BJ (cell line): Measurements from ENCODE around the gene PRKCZ. TPM values are rescaled to one million over a fixed set of nuclear protein-coding genes. Genes with fewer than 3 reads are reported as not detected.

Experiments
- CTCF ChIA-PET: fragments of 350-600 bp; formaldehyde crosslinking; extraction: SDS; loops from one replicate; lab custom pipeline; 2021; ENCODE audit warnings: antibody characterized with exemption, inconsistent platforms; lab: Yijun Ruan, JAX
- POLR2A ChIA-PET: fragments of 300-600 bp; sonication (Branson Sonifier 250); formaldehyde crosslinking; extraction: SDS; loops from one replicate; lab custom pipeline; 2021; ENCODE audit warnings: antibody characterized with exemption; lab: Charles Lee
- DNase-seq: peaks from one replicate; pipeline ENCODE4 v3.0.0-alpha.2; 2011; ENCODE audit warnings: low read depth
- H3K27me3 ChIP-seq: 2 replicates; pipeline ENCODE4 v1.6.0; 2011; ENCODE audit warnings: low read length; ENCODE audit not compliant: control insufficient read depth, insufficient read depth
- H3K36me3 ChIP-seq: 2 replicates; pipeline ENCODE4 v1.5.1; 2011; ENCODE audit warnings: low read length; ENCODE audit not compliant: control insufficient read depth, insufficient read depth
- H3K4me3 ChIP-seq: 2 replicates; pipeline ENCODE4 v1.5.1; 2011; ENCODE audit warnings: low read depth, mild to moderate bottlenecking, control low read depth, low read length
- polyA plus RNA-seq: library from polyadenylated mRNA; depleted of rRNA; stranded (reverse); fragments of >200 nt; gene quantifications from 2 replicates; pipeline ENCODE4 v1.2.3, GENCODE V29; 2011
- TF ChIP-seq, protein P1 (sequence below): IDR thresholded peaks from 2 replicates; pipeline ENCODE4 v1.5.1; 2011; ENCODE audit warnings: low read depth, mild to moderate bottlenecking, control low read depth, inconsistent platforms, low read length, moderate library complexity; ENCODE audit not compliant: insufficient read depth

The PRKCZ gene
- polyA plus RNA-seq, 1 experiment: 2.3 TPM

DNA sequence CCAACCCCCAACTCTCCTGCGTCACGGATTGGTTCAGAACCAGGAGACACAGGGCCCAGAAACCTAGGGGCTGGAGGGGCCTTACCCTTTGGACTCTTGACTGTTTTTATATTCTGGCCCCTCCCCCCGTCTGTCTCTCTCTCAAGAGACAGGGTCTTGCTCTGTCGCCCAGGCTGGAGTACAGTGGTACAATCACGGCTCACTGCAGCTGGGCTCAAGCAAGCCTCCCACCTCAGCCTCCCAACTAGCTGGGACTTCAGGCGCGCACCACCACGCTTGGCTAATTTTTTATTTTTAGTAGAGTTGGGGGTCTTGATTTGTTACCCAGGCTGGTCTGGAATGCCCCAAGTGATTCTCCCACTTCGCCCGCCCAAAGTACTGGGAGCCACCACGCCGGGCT lies 52.5 kb downstream of the PRKCZ start:
- Histone ChIP-seq H3K27me3 (no peaks in the 10 kb centered on the region), H3K4me3 (no peak overlapping the region), H3K36me3 (no peaks in the 10 kb centered on the region)
- CTCF ChIA-PET: interaction anchor here (1.4 kb wide), 1 partner anchor 12 kb away, joined by 4 read pairs; no protein-coding TSS in a partner anchor
- TF ChIP-seq, protein P1, sequence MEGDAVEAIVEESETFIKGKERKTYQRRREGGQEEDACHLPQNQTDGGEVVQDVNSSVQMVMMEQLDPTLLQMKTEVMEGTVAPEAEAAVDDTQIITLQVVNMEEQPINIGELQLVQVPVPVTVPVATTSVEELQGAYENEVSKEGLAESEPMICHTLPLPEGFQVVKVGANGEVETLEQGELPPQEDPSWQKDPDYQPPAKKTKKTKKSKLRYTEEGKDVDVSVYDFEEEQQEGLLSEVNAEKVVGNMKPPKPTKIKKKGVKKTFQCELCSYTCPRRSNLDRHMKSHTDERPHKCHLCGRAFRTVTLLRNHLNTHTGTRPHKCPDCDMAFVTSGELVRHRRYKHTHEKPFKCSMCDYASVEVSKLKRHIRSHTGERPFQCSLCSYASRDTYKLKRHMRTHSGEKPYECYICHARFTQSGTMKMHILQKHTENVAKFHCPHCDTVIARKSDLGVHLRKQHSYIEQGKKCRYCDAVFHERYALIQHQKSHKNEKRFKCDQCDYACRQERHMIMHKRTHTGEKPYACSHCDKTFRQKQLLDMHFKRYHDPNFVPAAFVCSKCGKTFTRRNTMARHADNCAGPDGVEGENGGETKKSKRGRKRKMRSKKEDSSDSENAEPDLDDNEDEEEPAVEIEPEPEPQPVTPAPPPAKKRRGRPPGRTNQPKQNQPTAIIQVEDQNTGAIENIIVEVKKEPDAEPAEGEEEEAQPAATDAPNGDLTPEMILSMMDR: no peak
- DNase-seq: no peak
- POLR2A ChIA-PET: no interaction called here

DNA sequence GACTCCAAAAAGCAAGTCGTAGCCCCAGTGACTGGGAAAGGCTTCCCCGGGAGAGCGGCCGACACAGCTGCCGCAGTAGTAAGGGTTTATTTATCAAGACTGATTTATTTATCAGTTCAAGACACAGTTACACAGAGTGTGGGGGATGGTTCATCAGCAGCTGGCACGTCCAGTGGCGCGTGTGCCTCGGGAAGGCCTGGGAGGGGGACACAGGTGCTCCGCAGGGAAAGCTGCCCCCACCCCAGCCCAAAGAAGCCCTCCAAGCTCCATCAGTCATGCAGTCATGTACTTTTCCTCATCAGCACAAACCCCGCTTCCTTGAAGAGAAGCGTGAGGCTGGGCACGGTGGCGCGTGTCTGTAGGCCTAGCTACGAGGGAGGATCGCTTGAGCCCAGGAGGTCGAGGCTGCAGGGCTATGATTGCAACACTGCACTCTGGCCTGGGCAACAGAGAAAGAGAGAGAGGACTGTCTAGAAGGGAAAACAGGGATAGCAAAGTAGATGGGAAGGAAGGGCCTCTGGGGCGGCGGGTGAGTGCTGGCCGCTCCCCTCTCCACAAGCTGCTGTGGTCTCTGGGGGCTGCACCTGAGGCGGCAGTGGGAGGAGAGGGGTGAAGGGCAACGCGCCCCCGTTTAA lies 53.2 kb downstream of the PRKCZ start:
- no peaks in the 10 kb centered on the region for H3K36me3 ChIP-seq
- TF ChIP-seq, protein P1: no peak
- no peaks in the 10 kb centered on the region for H3K27me3 ChIP-seq
- ChIA-PET POLR2A (no interaction called here), CTCF (interaction anchor here (1.4 kb wide), 1 partner anchor 13 kb away, joined by 4 read pairs; no protein-coding TSS in a partner anchor)
- H3K4me3 ChIP-seq: no peak overlapping the region
- DNase-seq: no peak

DNA sequence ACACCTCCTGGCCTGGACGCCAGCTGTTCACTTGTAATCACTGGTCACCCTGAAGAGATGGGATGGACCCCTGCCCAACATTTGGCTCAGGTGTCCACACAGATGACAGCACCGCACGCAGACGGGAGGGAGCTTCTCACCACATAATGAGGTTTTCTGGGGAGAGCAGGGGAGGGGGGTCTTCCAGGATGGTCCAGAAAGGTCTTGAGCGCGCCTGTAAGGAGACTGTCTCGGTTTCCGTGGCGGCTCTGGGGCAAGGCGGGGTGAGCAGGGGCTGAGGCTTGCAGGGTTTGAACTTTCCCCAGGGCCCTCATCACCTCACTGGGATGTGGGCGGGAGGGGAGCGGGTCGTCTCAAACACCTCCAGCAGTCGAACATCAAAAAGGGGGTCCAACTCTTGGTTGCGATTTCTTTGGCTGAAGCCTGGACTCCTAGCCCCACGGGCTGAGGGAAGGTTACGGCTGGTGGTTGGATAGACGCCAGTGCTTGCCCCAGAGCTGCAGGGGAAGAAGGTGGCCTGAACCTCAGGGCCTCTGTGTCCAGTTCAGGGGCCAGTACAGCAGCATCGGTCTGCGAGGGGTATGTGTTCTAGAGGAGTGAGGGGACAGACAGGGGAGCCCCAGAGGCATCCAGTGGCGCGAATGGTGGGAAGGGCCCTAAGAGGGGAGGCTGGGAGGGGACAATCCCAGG lies 53.8 kb downstream of the PRKCZ start:
- Histone ChIP-seq H3K4me3 (no peak overlapping the region), H3K27me3 (no peaks in the 10 kb centered on the region), H3K36me3 (no peaks in the 10 kb centered on the region)
- no peak for DNase-seq
- TF ChIP-seq, protein P1: no peak
- ChIA-PET POLR2A (no interaction called here), CTCF (interaction anchor here (1.4 kb wide), 1 partner anchor 14 kb away, joined by 4 read pairs; no protein-coding TSS in a partner anchor)

DNA sequence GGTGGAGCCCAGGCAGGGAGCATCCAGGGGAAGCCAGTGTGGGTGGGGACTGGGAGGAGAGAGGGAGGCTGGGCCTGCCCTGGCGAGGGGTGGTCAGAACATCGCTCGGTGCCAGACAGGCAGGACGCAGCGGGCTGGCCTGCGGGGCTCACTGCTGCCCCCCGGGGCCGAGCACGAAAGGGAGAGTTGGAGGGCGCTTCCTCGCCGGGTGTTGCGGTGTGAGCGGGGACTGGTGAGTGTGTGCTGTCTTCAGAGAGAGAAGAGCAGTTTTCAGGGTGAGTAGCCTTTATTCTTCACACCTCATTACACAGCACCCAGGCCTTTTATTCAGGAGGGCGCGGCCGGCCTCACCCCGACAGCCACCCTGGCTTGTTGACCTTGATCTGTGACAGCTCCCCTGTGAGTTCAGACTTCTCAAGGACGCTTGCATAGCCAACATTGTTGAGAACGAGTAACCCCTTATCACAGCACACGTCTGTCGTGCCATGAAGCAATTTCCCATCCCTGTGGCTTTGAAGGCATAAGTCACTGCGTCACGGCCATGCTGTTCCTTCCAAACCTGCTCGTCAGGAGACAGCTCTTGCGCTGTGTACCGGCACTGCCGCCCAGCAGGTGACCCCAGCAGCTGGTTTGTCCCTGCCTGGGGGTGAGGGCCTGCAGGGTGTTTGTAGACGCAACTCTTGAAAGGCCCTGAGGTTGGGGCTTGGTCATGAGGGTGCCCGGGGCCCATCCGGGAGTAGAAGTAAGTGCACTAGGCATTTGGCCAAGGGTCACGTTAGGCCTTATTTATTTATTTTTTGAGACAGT lies 54.6 kb downstream of the PRKCZ start:
- DNase-seq: no peak
- Histone ChIP-seq H3K4me3 (no peak overlapping the region), H3K27me3 (no peaks in the 10 kb centered on the region), H3K36me3 (no peaks in the 10 kb centered on the region)
- TF ChIP-seq, protein P1: 0 out of 2 replicates have a peak, but pooled peaks have one; percentile 3
- CTCF ChIA-PET: no interaction called here
- POLR2A ChIA-PET: no interaction called here
